ENCODE data around the gene CCDC3. TPM values are rescaled to one million over a fixed set of nuclear protein-coding genes. Genes with fewer than 3 reads are reported as not detected.
A peak's percentile ranks its signal among the peaks of the same experiment; 100 is the strongest.
"Not testable (repeated sequence)": the region's sequence is repeated elsewhere in the genome, so short reads cannot be mapped to it uniquely, and the experiment has no call there.

Gene CCDC3
- total RNA-seq, 1 donor from 2014 or later, result 4.3 TPM

DNA sequence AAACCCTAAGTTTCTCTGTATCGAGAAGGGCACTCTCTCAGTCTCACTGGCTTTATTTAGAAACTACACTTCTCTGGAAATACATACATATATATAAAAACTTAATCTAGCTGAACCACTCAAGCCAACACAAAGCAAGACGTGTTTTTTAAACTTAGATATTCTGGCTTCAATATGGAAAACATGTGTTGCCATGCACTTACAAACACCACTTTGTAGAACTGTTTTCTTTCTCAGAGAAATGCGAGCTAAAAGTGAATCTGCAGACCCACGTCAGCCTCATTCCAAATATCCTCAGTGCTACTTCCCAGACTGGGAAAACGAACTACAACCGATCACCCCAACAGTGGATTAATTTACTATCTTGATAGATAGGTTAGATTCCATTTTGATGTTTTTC is 1.7 kb downstream of the CCDC3 start:
- no peak for ATAC-seq

DNA sequence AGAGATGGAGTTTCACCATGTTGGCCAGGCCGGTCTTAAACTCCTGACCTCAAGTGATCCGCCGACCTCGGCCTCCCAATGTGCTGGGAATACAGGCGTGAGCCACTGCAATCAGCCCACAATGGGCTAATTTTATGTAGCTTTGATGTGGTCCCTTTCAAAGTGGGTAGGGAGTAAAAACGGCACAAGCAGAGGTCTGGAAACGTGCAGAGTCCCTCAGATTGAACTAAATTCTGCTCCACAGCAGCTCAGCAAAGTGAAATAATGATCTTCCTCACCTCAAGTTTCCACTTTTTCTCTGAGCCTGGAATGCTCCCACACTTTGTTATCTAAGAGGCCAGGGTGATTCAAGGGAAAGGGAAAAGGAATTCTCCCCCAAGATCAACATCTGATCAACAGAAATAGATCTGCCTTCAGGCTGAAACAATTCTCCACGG is 6.1 kb downstream of the CCDC3 start:
- no peak for ATAC-seq

DNA sequence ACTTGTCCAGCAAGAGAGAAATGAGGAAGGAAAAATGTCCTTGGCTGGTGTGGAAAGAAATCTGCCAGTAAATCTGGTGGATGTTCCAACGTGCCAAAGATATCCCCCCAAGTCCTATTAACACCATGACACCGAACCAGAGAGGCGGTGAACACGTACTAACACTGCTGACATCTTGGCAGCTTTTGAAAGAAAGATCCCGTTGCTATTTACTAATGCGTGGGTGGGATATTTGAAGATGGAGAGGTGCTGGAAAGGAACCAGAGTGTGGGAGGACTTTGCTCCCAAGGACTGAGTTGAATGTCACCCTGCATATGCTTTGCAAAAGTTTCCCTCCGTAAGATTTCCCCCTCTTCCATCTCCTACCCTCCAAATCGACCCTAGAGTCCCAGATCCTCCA is 7.9 kb downstream of the CCDC3 start:
- no peak for ATAC-seq

DNA sequence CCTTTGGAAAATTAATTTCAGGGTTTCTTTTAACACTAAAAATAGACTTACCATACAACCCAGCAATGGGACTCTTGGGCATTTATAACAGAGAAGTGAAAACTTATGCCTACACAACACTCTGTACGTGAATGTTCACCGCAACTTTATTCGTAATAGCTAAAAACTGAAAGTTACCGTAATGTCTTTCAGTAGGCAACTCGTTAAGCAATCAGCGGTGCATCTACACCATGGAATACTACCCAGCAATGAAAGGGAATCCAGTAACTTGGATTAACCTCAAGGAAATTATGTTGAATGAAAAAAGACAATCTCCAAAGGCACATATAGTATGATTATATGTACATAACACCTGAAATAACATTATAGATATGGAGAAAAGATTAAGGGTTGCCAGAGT is 16.2 kb downstream of the CCDC3 start:
- ATAC-seq, result no peak

DNA sequence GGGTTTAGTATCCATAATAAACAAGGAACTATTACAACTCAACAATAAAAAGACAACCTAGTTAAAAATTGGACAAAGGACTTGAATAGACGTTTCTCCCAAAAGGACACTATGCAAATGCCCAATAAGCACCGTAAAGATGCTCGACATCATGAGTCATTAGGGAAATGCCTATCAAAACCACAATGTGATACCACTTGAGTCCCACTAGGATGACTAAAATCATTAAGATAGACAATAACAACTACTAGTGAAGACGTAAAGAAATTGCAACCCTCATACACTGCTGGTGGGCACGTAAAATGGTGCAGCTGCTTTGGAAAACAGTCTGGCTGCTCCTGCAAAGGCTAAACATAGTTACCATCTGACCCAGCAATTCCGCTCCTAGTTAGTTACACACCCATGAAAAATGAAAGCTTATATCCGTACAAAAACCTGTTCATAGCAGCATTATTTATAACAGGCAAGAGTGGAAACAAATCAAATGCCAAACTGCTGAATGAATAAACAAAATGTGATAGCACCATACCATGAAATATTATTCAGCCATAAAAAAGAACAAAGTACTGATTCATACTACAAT is 17.3 kb downstream of the CCDC3 start:
- ATAC-seq, result no peak

DNA sequence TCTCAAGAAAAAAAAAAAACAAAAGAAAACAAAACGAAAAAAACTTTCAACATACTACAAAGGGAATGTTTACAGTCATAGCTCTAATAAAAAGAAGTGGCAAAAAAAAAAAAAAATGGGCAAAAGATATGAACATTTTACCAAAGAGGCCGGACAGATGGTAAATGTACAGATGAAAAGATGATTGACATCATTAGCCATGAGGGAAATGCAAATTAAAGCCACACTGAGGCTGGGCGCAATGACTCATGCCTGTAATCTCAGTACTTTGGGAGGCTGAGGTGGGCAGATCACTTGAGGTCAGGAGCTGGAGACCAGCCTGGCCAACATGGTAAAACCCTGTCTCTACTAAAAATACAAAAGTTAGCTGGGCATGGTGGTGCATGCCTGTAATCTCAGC is 17.9 kb downstream of the CCDC3 start:
- ATAC-seq, result not testable (repeated sequence)

DNA sequence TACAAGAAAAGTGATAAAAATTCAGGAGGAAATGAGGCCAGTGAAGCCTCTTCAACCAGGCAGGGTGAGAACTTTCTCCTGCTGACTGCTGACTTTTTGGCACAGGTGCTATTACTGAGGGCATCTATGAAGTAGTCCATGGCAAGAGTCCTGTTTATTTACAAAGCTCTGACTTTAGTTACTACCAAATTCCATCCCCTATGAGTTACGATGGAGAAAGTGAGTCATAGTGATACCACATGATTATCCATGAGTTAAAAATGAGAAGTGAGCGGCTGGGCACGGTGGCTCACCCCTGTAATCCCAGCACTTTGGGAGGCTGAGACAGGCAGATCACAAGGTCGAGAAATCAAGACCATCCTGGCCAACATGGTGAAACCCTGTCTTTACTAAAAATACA is 19.9 kb downstream of the CCDC3 start:
- ATAC-seq, result peak; percentile 53

DNA sequence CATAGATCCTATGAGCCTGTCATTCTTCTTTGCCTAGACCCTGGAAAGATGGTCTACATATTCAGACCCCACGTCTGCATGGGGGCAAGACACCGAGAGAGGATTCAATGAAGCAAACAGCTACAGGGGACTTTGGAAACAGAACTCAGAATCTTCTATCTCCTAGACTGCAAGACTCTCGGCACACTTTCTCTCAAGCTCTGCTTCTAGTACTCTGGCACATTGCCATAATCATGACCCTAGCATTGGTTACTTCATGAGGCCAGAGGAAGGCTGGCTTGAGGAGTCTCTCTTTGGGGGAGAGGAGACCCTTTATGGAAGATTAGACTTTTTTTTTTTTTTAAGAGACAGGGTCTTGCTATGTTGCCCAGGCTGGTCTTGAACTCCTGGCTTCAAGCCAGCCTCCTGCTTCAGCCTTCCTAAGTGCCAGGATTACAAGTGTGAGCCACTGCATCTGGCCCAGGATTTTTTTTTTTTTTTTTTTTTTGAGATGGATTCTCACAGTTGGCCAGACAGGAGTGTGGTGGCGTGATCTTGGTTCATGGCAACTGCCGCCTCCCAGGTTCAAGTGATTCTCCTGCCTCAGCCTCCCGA is 20.7 kb downstream of the CCDC3 start:
- ATAC-seq, result no peak

DNA sequence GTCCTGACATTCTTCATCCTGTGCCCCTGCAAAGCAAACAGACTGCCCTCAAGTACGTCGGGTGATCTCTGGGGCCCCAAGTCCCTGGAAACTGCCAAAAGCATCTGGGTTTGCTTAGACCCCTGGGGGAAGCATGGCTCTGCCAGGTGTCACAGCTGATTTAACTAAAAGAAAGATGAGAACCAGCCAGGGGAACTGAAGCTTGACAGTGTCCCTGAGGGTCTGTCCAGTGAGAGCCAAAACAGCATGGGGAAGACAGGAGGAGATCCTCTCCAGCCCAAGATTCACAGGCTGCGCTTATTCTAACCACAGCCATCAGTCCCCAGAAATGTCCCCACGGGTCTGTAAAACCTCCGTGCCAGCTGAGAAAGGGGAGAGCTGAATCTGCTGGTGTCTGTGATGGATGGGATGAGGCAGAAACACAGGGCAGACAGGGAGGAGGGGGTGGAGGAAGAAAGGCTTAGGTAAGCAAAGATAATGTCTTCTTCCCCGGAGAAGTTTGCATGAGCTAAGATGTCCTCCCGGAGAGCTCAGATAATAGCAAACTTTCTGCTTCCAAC is 21.3 kb downstream of the CCDC3 start:
- ATAC-seq, result no peak

DNA sequence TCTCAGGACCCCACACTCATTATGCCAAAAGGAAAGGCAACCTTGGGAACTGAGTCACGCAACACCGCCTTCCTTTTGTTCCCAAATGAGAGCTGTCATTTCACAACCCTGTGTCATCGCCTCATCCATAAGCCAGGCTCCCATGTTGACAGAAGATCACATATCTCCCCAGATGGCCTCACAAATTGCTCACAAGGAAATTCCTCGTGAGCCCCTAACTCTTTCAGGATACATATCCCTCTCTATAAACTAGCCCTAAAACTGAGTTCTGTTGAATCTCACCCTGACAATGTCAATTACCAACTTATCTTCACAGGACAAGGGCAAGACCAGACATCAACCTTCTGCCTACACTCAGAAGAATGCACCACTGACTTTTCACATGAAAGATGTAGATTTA is 22.6 kb downstream of the CCDC3 start:
- ATAC-seq, result no peak

DNA sequence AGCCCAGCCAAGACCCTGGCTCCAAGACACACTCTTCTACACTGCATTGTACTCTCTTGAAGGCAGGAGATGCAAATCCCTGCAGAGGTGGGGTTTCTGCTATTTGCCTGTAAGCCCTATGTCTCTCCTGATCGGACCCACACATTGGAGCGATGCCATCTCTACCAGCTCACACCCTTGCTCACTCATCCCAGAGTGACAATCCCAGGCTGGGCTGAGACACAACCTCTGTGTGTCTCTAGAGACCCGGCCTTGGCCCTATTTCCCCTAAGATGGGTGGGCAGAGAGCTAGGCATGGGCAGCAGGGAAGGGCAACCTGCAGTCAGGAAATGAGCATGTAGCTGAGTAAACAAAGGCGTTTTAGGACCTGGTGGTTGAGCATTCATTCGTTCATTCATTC is 25.6 kb downstream of the CCDC3 start:
- ATAC-seq, result peak; percentile 27

DNA sequence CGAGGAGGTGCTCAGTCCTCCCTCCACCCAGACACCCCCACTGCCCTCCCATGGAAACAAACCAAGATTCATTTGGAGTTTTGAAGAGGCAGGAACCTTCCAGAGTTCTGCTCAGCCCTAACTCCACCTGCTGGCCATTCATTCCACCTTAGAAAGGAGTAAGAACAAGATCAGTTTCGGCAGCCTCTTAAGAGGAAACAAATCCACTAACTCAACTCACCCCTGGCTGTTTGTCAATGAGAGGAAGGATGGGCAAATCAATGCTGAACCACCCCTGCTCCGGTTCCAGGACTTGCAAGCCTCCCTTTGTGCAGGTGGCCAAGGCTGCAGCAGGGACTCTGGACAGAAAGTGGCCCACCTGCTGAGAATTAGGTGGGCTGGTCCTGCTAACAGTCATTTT is 26.2 kb downstream of the CCDC3 start:
- peak; percentile 55 for ATAC-seq

DNA sequence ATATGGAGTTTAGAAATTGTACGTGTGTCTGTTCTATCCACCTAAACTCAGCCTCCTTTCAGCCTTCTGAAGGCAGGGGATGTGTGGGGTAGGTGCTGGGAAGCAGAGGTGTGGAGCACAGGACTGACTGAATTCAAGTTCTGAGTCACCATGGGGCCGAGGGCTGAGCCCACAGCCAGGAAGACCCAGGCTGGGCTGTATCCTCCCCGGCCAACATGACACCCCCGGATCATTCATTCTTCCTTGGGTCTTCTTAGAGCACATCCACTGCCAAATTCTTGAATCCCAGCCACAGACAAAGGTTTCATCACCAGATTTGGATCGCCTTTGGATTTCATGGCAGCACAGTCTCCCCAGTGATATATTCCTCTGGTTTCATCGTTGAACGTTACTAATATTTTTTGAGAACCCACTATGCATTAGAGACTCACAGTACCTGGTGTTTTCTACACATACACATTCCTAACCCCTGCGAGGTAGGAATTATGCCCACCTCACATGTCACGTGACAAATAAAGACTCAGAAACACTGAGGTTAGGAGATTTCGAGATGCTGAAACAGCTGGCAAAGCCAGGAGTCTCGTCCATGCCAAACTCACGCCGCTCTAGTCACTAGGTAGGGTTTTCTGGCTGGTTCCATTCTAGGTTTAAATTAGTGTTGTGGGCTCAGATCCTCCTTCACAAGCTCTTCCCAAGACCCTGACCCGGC is 26.9 kb downstream of the CCDC3 start:
- no peak for ATAC-seq

DNA sequence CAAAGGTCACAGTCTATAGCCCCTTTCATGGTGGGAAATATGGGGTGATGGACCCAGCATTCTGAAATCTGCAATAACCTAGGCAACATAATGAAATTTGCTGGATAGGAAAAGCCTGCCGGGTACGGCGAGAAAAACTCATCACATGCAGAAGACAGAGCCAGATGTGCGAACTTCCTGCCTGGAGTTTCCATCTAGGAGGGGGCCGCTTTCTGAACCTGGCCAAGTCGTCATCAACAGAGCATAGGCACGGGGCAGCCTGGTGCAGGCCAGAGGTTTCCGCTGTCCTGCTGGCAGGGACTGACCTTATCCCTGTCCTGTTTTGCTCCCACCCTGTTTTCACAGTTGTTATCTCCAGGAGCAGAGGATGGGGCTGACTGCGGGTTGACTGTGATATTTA is 27.4 kb downstream of the CCDC3 start:
- ATAC-seq, result no peak

DNA sequence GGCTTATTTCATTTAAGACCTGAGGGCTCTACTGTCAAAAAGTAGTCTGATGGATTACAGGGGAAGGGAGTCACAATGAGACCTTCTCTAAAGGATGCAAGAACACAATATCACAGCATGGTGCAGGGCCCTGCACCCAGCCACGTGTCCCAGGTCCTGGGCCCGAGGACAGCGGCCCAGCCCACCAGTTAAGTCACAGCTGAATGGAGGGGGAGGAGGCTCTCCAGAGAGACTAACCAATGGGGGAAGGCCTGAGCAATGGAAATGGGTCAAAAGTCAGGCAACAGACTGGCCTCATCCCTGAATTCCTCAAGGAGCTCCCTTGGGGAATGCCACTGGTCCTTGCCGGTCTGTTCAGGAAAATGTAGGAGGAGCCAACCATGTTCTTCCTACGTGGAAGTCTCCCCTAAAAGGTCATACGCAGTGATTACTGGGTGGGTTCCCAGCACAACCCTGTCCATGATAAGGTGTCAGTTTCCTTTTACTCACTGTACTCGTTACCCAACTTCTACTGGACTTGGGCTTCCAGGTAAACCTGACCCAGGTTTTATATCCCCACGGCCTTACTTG is 28.3 kb downstream of the CCDC3 start:
- no peak for ATAC-seq

DNA sequence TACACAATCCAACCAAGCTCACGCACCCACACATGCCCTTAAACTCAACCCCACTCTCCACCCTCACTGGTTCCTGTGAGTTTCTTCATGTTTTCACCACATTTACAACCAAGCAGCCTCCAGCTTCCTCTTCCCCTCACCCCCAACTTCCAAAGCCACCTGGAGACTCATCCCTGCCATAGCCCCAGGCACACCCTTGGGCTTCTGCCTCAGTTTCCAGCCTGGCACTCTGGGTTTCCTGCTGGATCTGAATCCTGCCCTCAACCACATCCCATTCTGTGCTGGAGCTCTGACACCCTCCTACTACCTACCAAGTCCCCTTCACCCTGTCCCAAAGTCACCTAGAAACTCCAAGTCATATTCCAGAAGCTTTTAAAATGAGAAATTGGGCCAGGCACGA is 29.4 kb downstream of the CCDC3 start:
- ATAC-seq, result no peak

DNA sequence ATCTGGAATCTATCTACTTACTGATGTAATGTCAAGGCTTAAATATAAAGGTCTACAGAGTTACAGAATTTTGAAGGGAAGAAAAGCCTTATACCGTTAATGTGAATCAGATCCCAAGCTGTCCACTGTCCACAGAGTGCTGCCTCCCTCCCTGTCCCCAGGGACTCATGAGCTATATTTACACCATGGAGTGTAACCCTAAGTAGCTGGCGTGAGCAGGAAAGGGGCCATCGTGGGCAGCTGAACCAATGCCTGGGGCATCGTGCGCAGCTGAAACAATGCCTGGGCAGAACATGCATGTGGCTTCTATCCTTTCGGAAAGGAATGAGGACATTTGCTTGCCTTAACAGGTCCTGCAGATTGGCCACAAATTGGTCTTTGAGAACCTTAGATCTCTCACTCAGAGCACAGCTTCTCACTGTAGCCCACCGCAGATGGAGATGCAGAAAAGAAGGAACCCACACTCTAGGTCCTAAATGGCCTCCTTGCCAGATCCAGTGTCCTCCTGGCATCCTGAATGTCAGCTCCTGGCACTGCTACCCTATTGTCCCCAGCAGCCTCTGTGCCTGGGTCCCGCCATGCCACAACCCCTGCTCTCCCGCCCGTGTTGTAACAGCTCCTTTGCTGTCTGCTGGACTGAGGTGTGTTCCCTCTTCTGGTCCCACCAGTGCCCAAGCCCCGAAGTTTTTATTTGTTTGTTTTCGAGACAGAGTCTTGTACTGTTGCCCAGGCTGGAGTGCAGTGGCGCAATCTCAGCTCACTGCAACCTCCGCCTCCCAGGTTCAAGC is 30.3 kb downstream of the CCDC3 start:
- ATAC-seq, result peak; percentile 28

DNA sequence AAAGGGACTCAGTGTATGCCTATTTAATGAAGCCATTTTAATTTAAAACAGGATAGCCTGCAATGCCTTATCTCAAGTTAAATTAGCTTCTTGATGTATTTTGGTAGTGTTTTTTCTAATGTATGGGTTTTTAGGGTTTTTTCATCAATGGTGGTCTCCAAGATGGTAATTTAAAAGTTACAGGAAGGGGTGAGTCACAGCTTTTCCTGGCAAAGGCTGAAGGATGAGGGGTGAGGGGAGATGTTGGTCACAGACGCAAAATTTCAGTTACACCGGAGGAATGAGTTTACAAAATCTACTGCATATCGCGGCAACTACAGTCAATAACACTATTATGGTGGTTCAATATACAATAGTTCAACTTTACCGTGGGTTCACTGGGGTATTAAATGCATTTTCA is 31.6 kb downstream of the CCDC3 start:
- no peak for ATAC-seq

DNA sequence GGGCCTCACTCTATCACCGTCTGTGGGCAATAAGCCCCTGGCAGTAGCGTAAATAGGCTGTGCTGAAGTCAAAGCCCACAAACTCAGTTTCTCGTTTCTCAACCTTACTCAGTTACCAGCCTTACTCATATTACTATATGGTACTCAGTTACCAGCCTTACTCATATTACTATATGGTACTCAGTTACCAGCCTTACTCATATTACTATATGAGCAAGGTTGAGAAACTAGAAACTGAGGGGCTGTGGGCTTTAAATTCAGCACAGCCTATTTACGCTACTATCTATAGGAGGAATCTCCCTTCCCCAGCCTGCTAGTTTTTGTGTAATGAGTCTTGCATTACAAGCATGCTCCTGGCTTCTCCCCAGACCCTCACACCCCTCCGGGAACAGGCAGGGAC is 35.4 kb downstream of the CCDC3 start:
- no peak for ATAC-seq

DNA sequence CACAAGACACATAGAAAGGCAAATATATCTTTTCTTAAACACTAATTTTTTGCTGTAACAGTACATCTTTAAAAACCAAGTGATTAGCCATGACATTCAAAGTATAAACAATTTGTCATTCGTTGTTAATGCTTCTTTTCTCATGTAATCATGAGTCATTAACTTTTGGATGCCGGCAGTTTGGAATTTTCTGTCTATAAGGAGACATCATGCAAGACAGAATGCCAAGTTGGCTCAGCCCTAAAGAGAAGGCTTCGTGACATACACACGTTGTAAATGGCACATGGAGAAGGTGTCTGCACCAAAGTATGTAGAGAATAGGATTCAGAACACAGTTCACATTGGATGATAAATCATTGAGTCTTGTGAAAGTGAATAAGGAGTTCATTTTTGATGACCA is 35.9 kb downstream of the CCDC3 start:
- ATAC-seq, result no peak

DNA sequence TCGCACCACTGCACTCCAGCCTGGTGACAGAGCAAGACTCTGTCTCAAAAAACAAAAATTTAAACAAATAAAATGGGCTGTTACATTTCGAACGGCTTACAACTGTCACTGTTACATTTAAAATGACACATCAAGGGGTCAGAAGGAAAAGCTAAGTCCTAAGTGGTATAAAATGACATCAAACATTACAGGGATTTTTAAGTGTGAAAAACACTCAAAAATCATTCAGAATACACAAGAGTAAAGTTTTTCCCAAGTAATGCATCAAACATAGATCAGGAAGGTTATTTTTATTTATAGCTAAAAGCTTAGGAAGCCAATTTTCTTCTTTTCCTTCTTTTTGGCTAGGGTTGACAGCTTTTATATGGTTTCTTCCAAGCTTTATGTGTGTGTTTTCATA is 39.0 kb downstream of the CCDC3 start:
- no peak for ATAC-seq

DNA sequence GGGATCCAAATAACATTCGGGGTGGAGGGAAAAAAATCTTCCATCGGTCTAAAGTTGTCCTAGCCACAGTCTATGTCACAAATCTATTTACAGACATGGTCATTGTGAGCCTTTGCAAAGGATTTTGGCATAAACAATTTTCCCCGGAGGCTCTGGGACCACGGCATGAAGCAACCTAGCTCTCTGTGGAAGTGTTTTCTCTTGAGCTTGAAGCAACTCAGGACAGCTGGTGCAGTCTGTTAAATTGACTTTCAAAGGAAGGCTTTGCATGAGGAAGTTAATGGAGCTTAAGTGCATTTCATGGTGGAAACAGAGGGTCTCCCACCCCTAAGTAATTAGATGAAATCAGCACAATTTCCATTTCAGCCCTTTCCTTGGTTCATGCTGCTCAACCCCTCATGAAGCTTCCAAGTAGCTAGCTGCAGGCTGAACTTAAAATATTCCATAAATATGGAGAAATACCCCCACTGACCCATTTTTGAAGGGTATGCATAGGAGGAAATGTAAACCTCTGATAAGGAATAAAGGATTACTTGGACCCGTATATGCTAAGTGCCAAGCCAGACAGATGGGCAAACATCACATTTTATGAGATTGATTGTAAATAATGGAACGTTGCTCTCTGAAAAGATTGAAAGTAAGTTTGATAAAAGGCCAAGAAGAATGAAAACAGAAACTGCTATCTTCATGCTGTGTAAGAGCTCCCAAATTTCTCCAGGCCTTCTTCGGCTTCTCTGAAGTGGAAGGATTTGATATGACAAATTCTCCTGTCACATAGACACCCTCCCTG is 39.9 kb downstream of the CCDC3 start:
- no peak for ATAC-seq
